ENCODE measurements around the gene FAM107A. TPM values are rescaled to one million over a fixed set of nuclear protein-coding genes. Genes with fewer than 3 reads are reported as not detected.
A peak's percentile ranks its signal among the peaks of the same experiment; 100 is the strongest.

The FAM107A gene
- total and polyA plus RNA-seq, 9 of the 15 experiments (the other 6 are each of a cell fraction or from before 2014, with no cell fraction given) = 0.07 TPM; not detected in 8

DNA sequence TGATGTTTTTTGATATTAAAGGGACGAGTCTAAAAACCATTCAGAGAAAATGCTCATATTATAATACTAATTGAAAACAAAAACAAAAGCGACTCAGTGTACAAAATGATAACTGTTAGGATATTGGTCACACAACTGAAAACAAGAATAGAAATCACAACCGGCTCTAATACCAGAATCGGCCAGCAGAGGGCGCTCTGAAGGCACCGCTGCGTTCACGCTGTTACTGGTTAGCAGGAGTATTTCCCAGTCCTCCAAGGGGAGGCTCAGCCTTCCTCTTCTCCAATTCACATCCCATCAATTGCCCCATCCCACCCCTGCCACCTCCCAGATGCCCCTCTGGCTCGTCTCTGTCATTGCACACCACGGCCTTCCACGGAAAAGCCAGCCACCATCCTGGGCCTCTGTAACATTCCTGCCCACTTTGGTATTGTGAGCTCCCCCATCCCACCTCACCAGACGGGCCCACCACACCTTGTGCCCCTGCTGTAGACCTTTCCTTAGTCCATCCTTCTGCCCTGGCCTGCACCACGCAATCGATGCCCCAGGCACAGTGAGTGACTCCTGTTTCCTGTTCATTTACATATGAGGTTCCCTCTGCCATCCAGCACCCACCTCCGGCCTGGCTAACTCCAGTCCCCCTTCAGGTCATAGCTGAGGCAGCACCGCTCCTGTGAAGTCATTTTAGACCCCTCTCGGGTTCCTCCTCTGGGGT lies 8.5 kb downstream of the FAM107A start (continued):
- TF ChIP-seq, protein P1, sequence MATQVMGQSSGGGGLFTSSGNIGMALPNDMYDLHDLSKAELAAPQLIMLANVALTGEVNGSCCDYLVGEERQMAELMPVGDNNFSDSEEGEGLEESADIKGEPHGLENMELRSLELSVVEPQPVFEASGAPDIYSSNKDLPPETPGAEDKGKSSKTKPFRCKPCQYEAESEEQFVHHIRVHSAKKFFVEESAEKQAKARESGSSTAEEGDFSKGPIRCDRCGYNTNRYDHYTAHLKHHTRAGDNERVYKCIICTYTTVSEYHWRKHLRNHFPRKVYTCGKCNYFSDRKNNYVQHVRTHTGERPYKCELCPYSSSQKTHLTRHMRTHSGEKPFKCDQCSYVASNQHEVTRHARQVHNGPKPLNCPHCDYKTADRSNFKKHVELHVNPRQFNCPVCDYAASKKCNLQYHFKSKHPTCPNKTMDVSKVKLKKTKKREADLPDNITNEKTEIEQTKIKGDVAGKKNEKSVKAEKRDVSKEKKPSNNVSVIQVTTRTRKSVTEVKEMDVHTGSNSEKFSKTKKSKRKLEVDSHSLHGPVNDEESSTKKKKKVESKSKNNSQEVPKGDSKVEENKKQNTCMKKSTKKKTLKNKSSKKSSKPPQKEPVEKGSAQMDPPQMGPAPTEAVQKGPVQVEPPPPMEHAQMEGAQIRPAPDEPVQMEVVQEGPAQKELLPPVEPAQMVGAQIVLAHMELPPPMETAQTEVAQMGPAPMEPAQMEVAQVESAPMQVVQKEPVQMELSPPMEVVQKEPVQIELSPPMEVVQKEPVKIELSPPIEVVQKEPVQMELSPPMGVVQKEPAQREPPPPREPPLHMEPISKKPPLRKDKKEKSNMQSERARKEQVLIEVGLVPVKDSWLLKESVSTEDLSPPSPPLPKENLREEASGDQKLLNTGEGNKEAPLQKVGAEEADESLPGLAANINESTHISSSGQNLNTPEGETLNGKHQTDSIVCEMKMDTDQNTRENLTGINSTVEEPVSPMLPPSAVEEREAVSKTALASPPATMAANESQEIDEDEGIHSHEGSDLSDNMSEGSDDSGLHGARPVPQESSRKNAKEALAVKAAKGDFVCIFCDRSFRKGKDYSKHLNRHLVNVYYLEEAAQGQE (IDR thresholded peaks at IDR 0.05; ENCODE audit: borderline replicate concordance) = peak; percentile 47; the same call in 1 of the 2 replicates
- TF ChIP-seq, protein P1 (CRISPR knock-in tag; IDR thresholded peaks at IDR 0.05; ENCODE audit: low read depth) = no peak
- TF ChIP-seq, protein P2, sequence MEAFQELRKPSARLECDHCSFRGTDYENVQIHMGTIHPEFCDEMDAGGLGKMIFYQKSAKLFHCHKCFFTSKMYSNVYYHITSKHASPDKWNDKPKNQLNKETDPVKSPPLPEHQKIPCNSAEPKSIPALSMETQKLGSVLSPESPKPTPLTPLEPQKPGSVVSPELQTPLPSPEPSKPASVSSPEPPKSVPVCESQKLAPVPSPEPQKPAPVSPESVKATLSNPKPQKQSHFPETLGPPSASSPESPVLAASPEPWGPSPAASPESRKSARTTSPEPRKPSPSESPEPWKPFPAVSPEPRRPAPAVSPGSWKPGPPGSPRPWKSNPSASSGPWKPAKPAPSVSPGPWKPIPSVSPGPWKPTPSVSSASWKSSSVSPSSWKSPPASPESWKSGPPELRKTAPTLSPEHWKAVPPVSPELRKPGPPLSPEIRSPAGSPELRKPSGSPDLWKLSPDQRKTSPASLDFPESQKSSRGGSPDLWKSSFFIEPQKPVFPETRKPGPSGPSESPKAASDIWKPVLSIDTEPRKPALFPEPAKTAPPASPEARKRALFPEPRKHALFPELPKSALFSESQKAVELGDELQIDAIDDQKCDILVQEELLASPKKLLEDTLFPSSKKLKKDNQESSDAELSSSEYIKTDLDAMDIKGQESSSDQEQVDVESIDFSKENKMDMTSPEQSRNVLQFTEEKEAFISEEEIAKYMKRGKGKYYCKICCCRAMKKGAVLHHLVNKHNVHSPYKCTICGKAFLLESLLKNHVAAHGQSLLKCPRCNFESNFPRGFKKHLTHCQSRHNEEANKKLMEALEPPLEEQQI (IDR thresholded peaks at IDR 0.05) = no peak
- TF ChIP-seq, protein P3, sequence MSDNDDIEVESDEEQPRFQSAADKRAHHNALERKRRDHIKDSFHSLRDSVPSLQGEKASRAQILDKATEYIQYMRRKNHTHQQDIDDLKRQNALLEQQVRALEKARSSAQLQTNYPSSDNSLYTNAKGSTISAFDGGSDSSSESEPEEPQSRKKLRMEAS (CRISPR knock-in tag; IDR thresholded peaks at IDR 0.05) = no peak
- peak; percentile 43 to 66 for TF ChIP-seq RAD21 (CRISPR knock-in tag; conservative IDR thresholded peaks at IDR 0.05 in 1 of 2, IDR thresholded peaks at IDR 0.05 in 1 of 2)
- TF ChIP-seq SMC3 (conservative IDR thresholded peaks at IDR 0.05; ENCODE audit: insufficient read depth, low read depth, low read length) = peak; percentile 43; the same call in 1 of the 2 replicates
